ENCODE measurements around the gene ENO2.
A peak's percentile ranks its signal among the peaks of the same experiment; 100 is the strongest.
"Not testable (repeated sequence)": the region's sequence is repeated elsewhere in the genome, so short reads cannot be mapped to it uniquely, and the experiment has no call there.

Gene ENO2

DNA sequence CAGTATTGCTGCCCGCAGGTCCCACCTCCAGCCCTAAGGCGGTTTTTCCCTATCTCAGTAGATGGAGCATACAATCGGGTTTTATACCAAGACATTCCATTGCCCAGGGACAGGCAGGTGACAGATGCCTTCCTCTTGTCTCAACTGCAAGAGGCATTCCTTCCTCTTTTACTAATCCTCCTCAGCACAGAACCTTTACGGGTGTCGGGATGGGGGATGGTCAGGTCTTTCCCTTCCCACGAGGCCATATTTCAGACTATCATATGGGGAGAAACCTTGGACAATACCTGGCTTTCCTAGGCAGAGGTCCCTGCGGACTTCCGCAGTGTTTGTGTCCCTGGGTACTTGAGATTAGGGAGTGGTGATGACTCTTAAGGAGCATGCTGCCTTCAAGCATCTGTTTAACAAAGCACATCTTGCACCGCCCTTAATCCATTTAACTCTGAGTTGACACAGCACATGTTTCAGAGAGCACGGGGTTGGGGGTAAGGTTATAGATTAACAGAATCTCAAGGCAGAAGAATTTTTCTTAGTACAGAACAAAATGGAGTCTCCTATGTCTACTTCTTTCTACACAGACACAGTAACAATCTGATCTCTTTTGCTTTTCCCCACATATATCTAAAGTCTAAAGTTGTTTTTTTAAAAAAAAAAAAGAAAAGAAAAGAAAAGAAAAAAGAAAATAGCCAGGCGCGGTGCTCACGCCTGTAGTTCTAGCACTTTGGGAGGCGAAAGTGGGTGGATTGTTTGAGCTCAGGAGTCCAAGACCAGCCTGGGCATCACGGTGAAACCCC, 28.0 kb upstream of the ENO2 start:
- DNase-seq (ENCODE audit: low spot score) = not testable (repeated sequence)

DNA sequence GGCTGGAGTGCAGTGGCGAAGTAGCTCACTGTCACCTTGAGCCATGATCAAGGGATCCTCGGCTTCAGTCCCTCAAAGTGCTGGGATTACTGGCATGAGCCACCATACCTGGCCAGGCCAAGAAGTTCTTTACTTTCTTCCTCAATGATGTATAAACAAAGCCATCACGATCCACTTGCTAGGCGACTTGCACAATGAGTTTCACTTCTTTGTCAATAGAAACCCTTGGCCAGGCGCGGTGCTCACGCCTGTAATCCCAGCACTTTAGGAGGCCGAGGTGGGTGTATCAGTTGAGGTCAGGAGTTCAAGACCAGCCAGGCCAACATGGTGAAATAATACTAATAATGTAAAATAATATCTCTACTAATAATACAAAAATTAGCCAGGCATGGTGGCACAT, 26.9 kb upstream of the ENO2 start:
- no peak for DNase-seq (ENCODE audit: low spot score)

- no peak for DNase-seq (ENCODE audit: low spot score)
Observed at GRCh38 chr12:6888360-6888759, 26.0 kb upstream of the ENO2 start.

- not testable (repeated sequence) for DNase-seq (ENCODE audit: low spot score)
Observed at GRCh38 chr12:6888794-6889193, 25.6 kb upstream of the ENO2 start.

GRCh38 chr12:6889775-6890573, 24.4 kb upstream of the ENO2 start:
- DNase-seq (ENCODE audit: low spot score) = not testable (repeated sequence)

- DNase-seq (ENCODE audit: low spot score) = peak; percentile 98
Observed at GRCh38 chr12:6890789-6891645, 23.4 kb upstream of the ENO2 start.

GRCh38 chr12:6891646-6892001, 22.8 kb upstream of the ENO2 start:
- DNase-seq (ENCODE audit: low spot score) = no peak

DNA sequence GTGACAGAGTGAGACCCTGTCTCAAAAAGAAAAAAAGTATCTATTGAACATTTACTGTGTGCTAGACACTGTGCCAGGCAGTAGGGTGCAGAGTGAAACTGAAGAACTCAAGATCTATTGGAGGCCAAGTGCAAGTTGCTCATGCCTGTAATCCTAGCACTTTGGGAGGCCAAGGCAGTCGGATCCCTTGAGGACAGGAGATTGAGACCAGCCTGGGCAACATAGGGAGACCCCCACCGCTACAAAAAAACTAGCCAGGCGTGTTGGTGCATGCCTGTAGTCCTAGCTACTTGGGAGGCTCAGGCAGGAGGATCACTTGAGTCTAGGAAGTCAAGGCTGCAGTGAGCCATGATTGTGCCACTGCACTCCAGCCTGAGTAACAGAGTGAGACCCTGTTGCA, 21.7 kb upstream of the ENO2 start:
- not testable (repeated sequence) for DNase-seq (ENCODE audit: low spot score)

GRCh38 chr12:6894321-6894720, 20.1 kb upstream of the ENO2 start:
- no peak for DNase-seq (ENCODE audit: low spot score)

DNA sequence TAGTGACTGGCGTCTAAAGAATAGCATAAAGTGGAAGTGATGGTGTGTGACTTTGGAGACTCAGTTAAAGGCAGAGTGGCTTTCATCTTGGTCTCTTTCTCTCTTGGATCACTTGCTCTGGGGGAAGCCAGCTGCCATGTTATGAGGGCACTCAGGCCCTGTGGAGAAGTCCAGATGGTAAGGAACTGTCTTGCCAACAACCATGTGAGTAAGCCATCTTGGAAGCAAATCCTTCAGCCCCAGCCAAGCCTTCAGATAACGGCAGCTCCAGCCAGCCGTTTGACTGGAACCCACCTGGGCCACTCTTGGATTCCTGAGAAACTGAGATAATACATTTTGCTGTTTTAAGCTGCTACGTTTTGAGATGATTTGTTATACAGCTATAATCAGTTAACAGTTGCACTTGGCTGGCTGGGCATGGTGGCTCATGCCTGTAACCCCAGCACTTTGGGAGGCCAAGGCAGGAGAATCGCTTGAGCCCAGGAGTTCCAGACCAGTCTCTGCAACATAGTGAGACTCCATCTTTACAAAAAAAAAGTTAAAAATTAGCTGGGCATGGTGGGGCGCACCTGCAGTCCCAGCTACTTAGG, 17.4 kb upstream of the ENO2 start:
- DNase-seq (ENCODE audit: low spot score) = no peak

DNA sequence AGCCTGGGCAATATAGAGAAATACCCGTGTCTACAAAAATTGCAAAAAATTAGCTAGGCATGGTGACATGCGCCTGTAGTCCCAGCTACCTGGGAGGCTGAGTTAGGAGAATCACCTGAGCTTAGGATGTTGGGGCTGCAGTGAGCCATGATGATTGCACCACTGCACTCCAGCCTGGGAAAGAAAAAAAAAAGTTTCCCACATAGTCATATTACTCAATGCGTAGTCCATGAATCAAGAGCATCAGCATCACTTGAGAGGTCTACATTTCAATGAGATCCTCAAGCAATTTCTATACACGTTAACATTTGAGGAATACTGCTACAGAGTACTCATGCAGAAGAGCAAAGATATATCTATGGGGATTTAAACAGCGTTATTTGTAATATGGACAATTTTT, 15.0 kb upstream of the ENO2 start:
- no peak for DNase-seq (ENCODE audit: low spot score)

DNA sequence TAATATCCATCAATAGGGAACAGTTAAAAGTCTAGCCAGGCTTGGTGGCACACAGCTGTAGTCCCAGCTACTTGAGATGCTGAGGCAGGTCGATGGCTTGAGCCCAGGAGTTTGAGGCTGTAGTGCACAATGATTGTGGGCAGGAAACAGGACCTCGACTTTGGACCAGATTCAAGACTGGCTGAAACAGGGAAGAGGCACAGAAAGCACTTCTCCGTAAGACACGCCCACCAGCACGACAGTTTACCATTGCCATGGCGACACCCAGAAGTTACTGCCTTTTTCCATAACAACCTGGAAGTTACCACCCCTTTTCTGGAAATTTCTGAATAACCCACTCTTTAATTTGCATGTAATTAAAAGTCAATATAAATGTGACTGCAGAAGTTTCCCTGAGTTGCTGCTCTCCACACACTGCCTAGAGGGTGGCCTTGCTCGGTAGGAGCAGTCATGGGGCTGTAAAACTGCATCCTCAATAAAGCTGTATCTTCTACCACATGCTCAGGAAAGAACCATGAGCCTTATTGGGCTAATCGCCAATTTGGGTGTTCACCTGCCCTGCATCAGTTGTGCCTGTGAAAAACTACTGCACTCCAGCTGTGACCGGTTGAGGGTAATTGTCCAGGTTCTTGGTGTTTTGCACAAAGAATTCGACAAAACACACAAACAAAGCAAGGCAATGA, 14.4 kb upstream of the ENO2 start:
- peak; percentile 89 for DNase-seq (ENCODE audit: low spot score)

DNA sequence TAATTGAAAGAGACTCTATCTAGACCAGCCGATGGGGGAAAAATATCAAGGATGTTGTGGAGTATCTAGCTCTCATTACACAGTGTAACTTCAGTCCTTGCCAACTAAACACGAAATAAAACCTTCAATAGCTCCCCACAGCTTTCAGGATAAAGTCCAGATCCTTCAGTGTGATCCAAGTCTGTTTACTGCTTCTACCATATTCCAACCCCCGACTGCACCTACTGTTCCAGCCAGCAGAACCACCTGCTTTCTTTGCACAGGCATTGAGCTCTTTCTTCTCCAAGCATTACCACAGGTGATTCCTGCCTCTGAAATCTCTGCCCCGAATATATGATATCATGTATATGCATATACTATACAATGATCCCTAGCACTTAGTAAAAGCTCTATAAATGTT, 11.9 kb upstream of the ENO2 start:
- DNase-seq (ENCODE audit: low spot score) = no peak

GRCh38 chr12:6903722-6904121, 10.7 kb upstream of the ENO2 start:
- no peak for DNase-seq (ENCODE audit: low spot score)

DNA sequence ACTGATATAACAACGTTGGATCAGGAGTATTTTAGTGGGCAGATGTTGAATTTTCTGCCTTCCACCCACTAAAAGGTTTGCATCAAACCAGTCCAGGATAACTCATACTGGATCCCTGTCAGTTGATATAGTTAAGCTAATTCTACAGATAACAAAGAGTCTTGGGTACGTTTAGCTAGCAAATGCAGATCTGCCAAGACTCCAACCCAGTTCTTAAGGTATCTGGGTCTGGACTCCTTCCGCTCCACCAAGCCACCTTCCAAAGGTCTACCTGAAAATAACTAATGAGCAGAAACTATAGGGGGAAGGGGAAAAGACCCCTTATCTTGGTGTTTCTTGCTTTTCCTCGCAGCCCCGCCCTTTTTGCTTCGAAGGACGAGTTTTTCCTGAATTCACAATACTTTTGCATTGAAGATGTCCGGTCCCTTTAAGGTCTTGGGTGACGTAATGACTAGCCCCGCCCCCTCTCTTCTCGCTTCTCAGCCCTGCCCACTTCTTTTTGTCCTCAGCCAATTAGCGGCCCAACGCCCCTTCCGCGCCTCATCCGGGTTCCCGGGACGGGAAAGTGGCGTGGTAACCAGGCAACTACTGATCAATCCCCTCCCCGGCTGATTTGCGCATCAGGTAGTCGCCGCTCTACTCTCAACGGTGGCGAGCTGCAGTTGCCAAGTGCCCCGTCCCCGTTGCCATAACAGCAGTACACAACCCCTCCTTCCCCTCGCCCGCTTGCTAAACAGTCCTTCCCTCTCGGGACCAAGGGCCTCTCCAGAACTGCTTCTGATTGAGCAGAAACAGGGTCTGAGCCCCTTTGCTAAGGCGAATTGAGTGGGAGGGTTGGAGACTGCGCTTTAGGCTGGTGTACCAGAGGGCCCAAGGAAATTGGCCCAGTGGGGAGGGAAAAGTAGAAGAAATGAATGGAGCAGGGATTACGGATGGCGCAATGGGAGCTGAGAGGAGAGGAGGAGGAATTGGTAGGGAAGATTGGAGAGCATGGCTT, 9.8 kb upstream of the ENO2 start, which contains the start of gene LRRC23:
TSS of gene LRRC23 (plus strand) at position 543 of the 997 bp plus-strand sequence. CDS start 812 bp downstream, outside the sequence.
- peak; percentile 98 for DNase-seq (ENCODE audit: low spot score)

GRCh38 chr12:6905414-6906040, 8.9 kb upstream of the ENO2 start:
- no peak for DNase-seq (ENCODE audit: low spot score)

GRCh38 chr12:6908141-6908540, 6.2 kb upstream of the ENO2 start:
- not testable (repeated sequence) for DNase-seq (ENCODE audit: low spot score)

- DNase-seq (ENCODE audit: low spot score) = no peak
Observed at GRCh38 chr12:6909421-6910145, 4.8 kb upstream of the ENO2 start.

All from Ammon's horn (tissue), 1 donor.